H9 (cell line): ENCODE measurements around the gene UBA1. TPM values are rescaled to one million over a fixed set of nuclear protein-coding genes. Genes with fewer than 3 reads are reported as not detected.

Source experiments
- DNase-seq: peaks from one replicate; pipeline ENCODE4 v3.0.0-alpha.2; 2017
- H2AFZ ChIP-seq: one replicate; pipeline ENCODE4 v1.6.1; 2013; ENCODE audit warnings: mild to moderate bottlenecking, low read length, control low read depth, moderate library complexity
- H2AK5ac ChIP-seq: 2 replicates; pipeline ENCODE4 v1.6.1; 2013; ENCODE audit warnings: low read length, control low read depth, mixed read lengths; ENCODE audit not compliant: insufficient read length
- H2BK120ac ChIP-seq: one replicate; pipeline ENCODE4 v1.6.1; 2013; ENCODE audit warnings: low read depth, mild to moderate bottlenecking, low read length, control low read depth, inconsistent platforms; ENCODE audit not compliant: poor library complexity, severe bottlenecking
- H2BK12ac ChIP-seq: 2 replicates; pipeline ENCODE4 v1.6.1; 2013; ENCODE audit warnings: low read length, control low read depth, mixed read lengths, low read depth; ENCODE audit not compliant: insufficient read length
- H2BK15ac ChIP-seq: 2 replicates; pipeline ENCODE4 v1.6.1; 2013; ENCODE audit warnings: low read depth, low read length, control low read depth
- H2BK20ac ChIP-seq: one replicate; pipeline ENCODE4 v1.6.1; 2013; ENCODE audit warnings: low read depth, mild to moderate bottlenecking, low read length, control low read depth, inconsistent platforms; ENCODE audit not compliant: poor library complexity, severe bottlenecking
- H2BK5ac ChIP-seq: 2 replicates; pipeline ENCODE4 v1.6.1; 2013; ENCODE audit warnings: low read length, control low read depth, mixed read lengths; ENCODE audit not compliant: insufficient read length
- H3K14ac ChIP-seq: 2 replicates; pipeline ENCODE4 v1.6.1; 2013; ENCODE audit warnings: low read length, control low read depth; ENCODE audit not compliant: insufficient read depth
- H3K18ac ChIP-seq: 2 replicates; pipeline ENCODE4 v1.6.1; 2013; ENCODE audit warnings: low read depth, mild to moderate bottlenecking, mixed read lengths, low read length, control low read depth; ENCODE audit not compliant: insufficient read length
- H3K23ac ChIP-seq: 2 replicates; pipeline ENCODE4 v1.6.1; 2013; ENCODE audit warnings: low read length, control low read depth, mixed read lengths, low read depth; ENCODE audit not compliant: insufficient read length
- H3K23me2 ChIP-seq: 2 replicates; pipeline ENCODE4 v1.6.1; 2013; ENCODE audit warnings: low read depth, mild to moderate bottlenecking, mixed read lengths, low read length, control low read depth; ENCODE audit not compliant: insufficient read length, poor library complexity, severe bottlenecking
- H3K27ac ChIP-seq: 2 replicates; pipeline ENCODE4 v1.5.1; 2013; ENCODE audit warnings: low read length, control low read depth, mixed read lengths, low read depth; ENCODE audit not compliant: insufficient read length
- H3K27me3 ChIP-seq: 2 replicates; pipeline ENCODE4 v1.6.1; 2013; ENCODE audit warnings: low read length, control low read depth, inconsistent platforms; ENCODE audit not compliant: insufficient read depth
- H3K4ac ChIP-seq: 2 replicates; pipeline ENCODE4 v1.6.1; 2013; ENCODE audit warnings: low read depth, mild to moderate bottlenecking, control low read depth, inconsistent platforms, low read length, moderate library complexity
- H3K4me1 ChIP-seq: 2 replicates; pipeline ENCODE4 v1.6.1; 2013; ENCODE audit warnings: low read length, control low read depth, inconsistent platforms; ENCODE audit not compliant: insufficient read depth
- H3K4me2 ChIP-seq: 2 replicates; pipeline ENCODE4 v1.6.1; 2013; ENCODE audit warnings: low read length, control low read depth, mixed read lengths; ENCODE audit not compliant: insufficient read length, insufficient read depth
- H3K56ac ChIP-seq: 2 replicates; pipeline ENCODE4 v1.6.1; 2013; ENCODE audit warnings: low read depth, mild to moderate bottlenecking, mixed read lengths, low read length, control low read depth; ENCODE audit not compliant: insufficient read length
- H3K79me1 ChIP-seq: 2 replicates; pipeline ENCODE4 v1.6.1; 2013; ENCODE audit warnings: low read depth, mild to moderate bottlenecking, moderate library complexity, low read length, control low read depth, inconsistent platforms; ENCODE audit not compliant: insufficient read depth, poor library complexity, severe bottlenecking
- H3K79me2 ChIP-seq: 2 replicates; pipeline ENCODE4 v1.6.1; 2013; ENCODE audit warnings: low read length, control low read depth, inconsistent platforms; ENCODE audit not compliant: insufficient read depth
- H3K9ac ChIP-seq: 2 replicates; pipeline ENCODE4 v1.6.1; 2013; ENCODE audit warnings: low read length, control low read depth, mixed read lengths; ENCODE audit not compliant: insufficient read length; ENCODE audit errors: extremely low read depth
- H3K9me3 ChIP-seq: one replicate; pipeline ENCODE4 v1.6.1; 2013; ENCODE audit warnings: low read depth, low read length, inconsistent platforms; ENCODE audit not compliant: control insufficient read depth
- H3T11ph ChIP-seq: one replicate; pipeline ENCODE4 v1.6.1; 2013; ENCODE audit warnings: mild to moderate bottlenecking, low read length, control low read depth, inconsistent platforms
- H4K20me1 ChIP-seq: one replicate; pipeline ENCODE4 v1.6.1; 2013; ENCODE audit not compliant: control insufficient read depth, insufficient read length, insufficient read depth
- H4K5ac ChIP-seq: 2 replicates; pipeline ENCODE4 v1.6.1; 2013; ENCODE audit warnings: low read depth, mild to moderate bottlenecking, mixed read lengths, low read length, control low read depth; ENCODE audit not compliant: insufficient read length
- H4K8ac ChIP-seq: replicated peaks from 2 replicates; pipeline ENCODE4 v1.6.1; 2013; ENCODE audit warnings: low read length, control low read depth, mixed read lengths, low read depth; ENCODE audit not compliant: insufficient read length
- H4K91ac ChIP-seq: 2 replicates; pipeline ENCODE4 v1.6.1; 2013; ENCODE audit warnings: low read depth, mild to moderate bottlenecking, moderate library complexity, mixed read lengths, low read length, control low read depth; ENCODE audit not compliant: insufficient read length
- H3K27ac Mint-ChIP-seq, 3 experiments: 2 replicates in 2 of 3; 3 replicates in 1 of 3; pipeline ENCODE4 v1.8.0; 2020 to 2021; ENCODE audit warnings: mixed read lengths in 3 of 3, mild to moderate bottlenecking in 1 of 3, moderate library complexity in 1 of 3
- H3K27me3 Mint-ChIP-seq: 2 replicates; pipeline ENCODE4 v1.8.0; 2021; ENCODE audit warnings: low read depth, mild to moderate bottlenecking, moderate library complexity, mixed read lengths
- H3K36me3 Mint-ChIP-seq, 3 experiments: 2 replicates in 2 of 3; 3 replicates in 1 of 3; pipeline ENCODE4 v1.8.0; 2020 to 2021; ENCODE audit warnings: low read depth in 3 of 3, mixed read lengths in 3 of 3; ENCODE audit not compliant: insufficient read depth in 1 of 3
- H3K4me1 Mint-ChIP-seq, 2 experiments: 2 replicates each; pipeline ENCODE4 v1.8.0; 2020; ENCODE audit warnings: mixed read lengths in 2 of 2
- H3K4me3 Mint-ChIP-seq, 2 experiments: 2 replicates in 1 of 2; 3 replicates in 1 of 2; pipeline ENCODE4 v1.8.0; 2020 to 2021; ENCODE audit warnings: mild to moderate bottlenecking in 2 of 2, mixed read lengths in 2 of 2, moderate library complexity in 1 of 2
- H3K9me3 Mint-ChIP-seq, 2 experiments: 2 replicates in 1 of 2; 3 replicates in 1 of 2; pipeline ENCODE4 v1.8.0; 2020; ENCODE audit warnings: mild to moderate bottlenecking in 2 of 2, mixed read lengths in 2 of 2, moderate library complexity in 1 of 2
- WGBS: extraction: QIAGEN DNeasy Blood & Tissue Kit; methylation state at CpG from one replicate; pipeline ENCODE4 v1.1.7; 2013; ENCODE audit warnings: missing lambda C conversion rate, low lambda C conversion rate, mixed read lengths; ENCODE audit not compliant: insufficient read length; ENCODE audit errors: extremely low coverage; 5-methylcytosine and 5-hydroxymethylcytosine counted together
- total RNA-seq: library from RNA; stranded (reverse); gene quantifications from 2 replicates; pipeline ENCODE4 v1.2.1, GENCODE V29; 2021
- TF ChIP-seq, protein P1 (sequence below): fragments of 200-600 bp; sonication (generic); conservative IDR thresholded peaks from 3 replicates; pipeline ENCODE4 v1.8.0; 2021; ENCODE audit warnings: antibody characterized with exemption, mild to moderate bottlenecking

Gene UBA1
- total RNA-seq, 1 experiment from 2014 or later: 427 TPM

DNA sequence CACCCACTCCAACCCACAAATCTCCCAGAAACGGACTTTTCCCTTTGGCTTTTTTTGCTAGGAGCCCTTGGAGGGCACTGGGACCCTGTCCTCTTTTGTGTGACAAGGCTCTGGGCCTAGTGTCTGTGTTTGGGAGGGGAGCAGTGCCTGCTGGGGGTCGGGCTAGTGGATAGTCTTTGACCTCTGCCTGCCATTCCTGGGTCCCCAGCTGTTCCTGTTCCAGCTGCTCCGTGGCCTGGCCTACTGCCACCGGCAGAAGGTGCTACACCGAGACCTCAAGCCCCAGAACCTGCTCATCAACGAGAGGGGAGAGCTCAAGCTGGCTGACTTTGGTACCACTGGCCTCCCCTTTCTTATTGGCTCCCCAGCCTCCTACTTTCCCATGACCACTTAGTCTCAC lies 32.4 kb downstream of the UBA1 start:
- Histone ChIP-seq H3K4me2 (no peak overlapping the region), H3K18ac (no peak overlapping the region), H3K27ac (no peak overlapping the region), H3K23ac (no peak overlapping the region), H3K14ac (no peak overlapping the region), H4K91ac (no peak overlapping the region), H3K23me2 (no peaks in the 10 kb centered on the region), H3T11ph (no peak overlapping the region), H2AFZ (no peak overlapping the region), H2AK5ac (no peak overlapping the region), H2BK120ac (no peak overlapping the region), H3K56ac (no peak overlapping the region), H3K27me3 (no peaks in the 10 kb centered on the region), H2BK12ac (no peak overlapping the region), H3K4me1 (no peaks in the 10 kb centered on the region), H2BK5ac (no peak overlapping the region), H4K5ac (no peak overlapping the region), H4K20me1 (peaks cover 2% of the 10 kb centered on the region), H4K8ac (no peak overlapping the region), H3K79me2 (peaks cover 5% of the 10 kb centered on the region; the same call in 1 of the 2 replicates), H3K9me3 (no peaks in the 10 kb centered on the region), H2BK20ac (no peak overlapping the region), H3K9ac (no peak overlapping the region), H2BK15ac (no peak overlapping the region), H3K4ac (no peak overlapping the region), H3K79me1 (peaks cover 5% of the 10 kb centered on the region)
- no peak overlapping the region for H3K27ac Mint-ChIP-seq
- no CpG with 5 or more reads among the region's 6 CpGs for WGBS
- TF ChIP-seq, protein P1, sequence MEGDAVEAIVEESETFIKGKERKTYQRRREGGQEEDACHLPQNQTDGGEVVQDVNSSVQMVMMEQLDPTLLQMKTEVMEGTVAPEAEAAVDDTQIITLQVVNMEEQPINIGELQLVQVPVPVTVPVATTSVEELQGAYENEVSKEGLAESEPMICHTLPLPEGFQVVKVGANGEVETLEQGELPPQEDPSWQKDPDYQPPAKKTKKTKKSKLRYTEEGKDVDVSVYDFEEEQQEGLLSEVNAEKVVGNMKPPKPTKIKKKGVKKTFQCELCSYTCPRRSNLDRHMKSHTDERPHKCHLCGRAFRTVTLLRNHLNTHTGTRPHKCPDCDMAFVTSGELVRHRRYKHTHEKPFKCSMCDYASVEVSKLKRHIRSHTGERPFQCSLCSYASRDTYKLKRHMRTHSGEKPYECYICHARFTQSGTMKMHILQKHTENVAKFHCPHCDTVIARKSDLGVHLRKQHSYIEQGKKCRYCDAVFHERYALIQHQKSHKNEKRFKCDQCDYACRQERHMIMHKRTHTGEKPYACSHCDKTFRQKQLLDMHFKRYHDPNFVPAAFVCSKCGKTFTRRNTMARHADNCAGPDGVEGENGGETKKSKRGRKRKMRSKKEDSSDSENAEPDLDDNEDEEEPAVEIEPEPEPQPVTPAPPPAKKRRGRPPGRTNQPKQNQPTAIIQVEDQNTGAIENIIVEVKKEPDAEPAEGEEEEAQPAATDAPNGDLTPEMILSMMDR: no peak
- H3K4me1 Mint-ChIP-seq: no peaks in the 10 kb centered on the region
- H3K4me3 Mint-ChIP-seq: no peak overlapping the region; a peak in 1 of 5 replicates
- DNase-seq: no peak
- H3K27me3 Mint-ChIP-seq: no peaks in the 10 kb centered on the region
- no peaks in the 10 kb centered on the region for H3K9me3 Mint-ChIP-seq
- peaks cover 65 to 84% (median 78%) of the 10 kb centered on the region in 3 experiments for H3K36me3 Mint-ChIP-seq
